GM12878 (cell line): ENCODE measurements around the gene KCNG3. TPM values are rescaled to one million over a fixed set of nuclear protein-coding genes. Genes with fewer than 3 reads are reported as not detected.

Source experiments
- MEF2A ChIP-seq: IDR thresholded peaks from 2 replicates; pipeline ENCODE4 v1.6.1; 2011; ENCODE audit warnings: low read depth, mild to moderate bottlenecking, low read length, moderate library complexity; ENCODE audit not compliant: insufficient read depth
- NBN ChIP-seq: fragments of 450-650 bp; IDR thresholded peaks from 2 replicates; pipeline ENCODE4 v1.6.1; 2016
- NR2F1 ChIP-seq: fragments of 450-650 bp; conservative IDR thresholded peaks from 2 replicates; pipeline ENCODE4 v1.6.1; 2017; ENCODE audit warnings: mild to moderate bottlenecking
- PAX5 ChIP-seq: IDR thresholded peaks from 2 replicates; pipeline ENCODE4 v1.6.1; 2011; ENCODE audit warnings: low read depth, low read length, borderline replicate concordance
- SREBF2 ChIP-seq: IDR thresholded peaks from 2 replicates; pipeline ENCODE4 v1.6.1; 2012; ENCODE audit warnings: mild to moderate bottlenecking, low read length
- TARDBP ChIP-seq: IDR thresholded peaks from 2 replicates; pipeline ENCODE4 v1.6.1; 2016; ENCODE audit warnings: borderline replicate concordance
- polyA plus RNA-seq, 11 experiments: library from polyadenylated mRNA; depleted of rRNA in 4 of 11; unstranded in 6 of 11; stranded (reverse) in 5 of 11; fragments of >200 nt; fragmentation: Nextera tagmentation in 4 of 11; fragmentation: Illumina TruSeq in 1 of 11; extraction: Ambion mirVana in 4 of 11; extraction: Trizol in 1 of 11; gene quantifications; 1 replicate in 1 of 11; 2 replicates in 10 of 11; pipeline versions ENCODE4 v1.2.1 to v1.2.3, GENCODE V29; 2011 to 2016; ENCODE audit warnings: inconsistent platforms in 2 of 11, missing spikeins in 2 of 11, low read depth in 1 of 11
- total RNA-seq, 4 experiments: library from RNA; depleted of rRNA in 3 of 4; stranded (reverse); fragments of >200 nt in 3 of 4; fragmentation: Illumina TruSeq in 1 of 4; extraction: Trizol in 1 of 4; gene quantifications; 2 replicates each; pipeline versions ENCODE4 v1.2.1 to v1.2.3, GENCODE V29; 2013 to 2021
- TF ChIP-seq, protein P1 (sequence below): fragments of 450-650 bp; IDR thresholded peaks from 2 replicates; pipeline ENCODE4 v1.6.1; 2016; ENCODE audit warnings: mild to moderate bottlenecking, moderate library complexity, borderline replicate concordance
- TF ChIP-seq, protein P2 (sequence below): fragments of 450-650 bp; IDR thresholded peaks from 2 replicates; pipeline ENCODE4 v1.6.1; 2017; ENCODE audit warnings: borderline replicate concordance
- TF ChIP-seq, protein P3 (sequence below), 3 experiments: IDR thresholded peaks in 2 of 3; conservative IDR thresholded peaks in 1 of 3; 2 replicates each; pipeline ENCODE4 v1.5.1; 2011; ENCODE audit warnings: low read depth in 3 of 3, low read length in 3 of 3, mild to moderate bottlenecking in 3 of 3, control low read depth in 2 of 3, moderate library complexity in 2 of 3, inconsistent platforms in 1 of 3, mixed read lengths in 1 of 3; ENCODE audit not compliant: control insufficient read depth in 2 of 3, insufficient read depth in 1 of 3; ENCODE audit errors: extremely low read depth in 1 of 3
- TF ChIP-seq, protein P4 (sequence below): IDR thresholded peaks from 2 replicates; pipeline ENCODE4 v1.6.1; 2012; ENCODE audit warnings: mild to moderate bottlenecking, low read depth, low read length

Gene KCNG3
- total and polyA plus RNA-seq, 10 of the 15 experiments (the other 5 are each of a cell fraction or from before 2014, with no cell fraction given): 0.01 to 0.06 (median 0.04) TPM; not detected in 4

DNA sequence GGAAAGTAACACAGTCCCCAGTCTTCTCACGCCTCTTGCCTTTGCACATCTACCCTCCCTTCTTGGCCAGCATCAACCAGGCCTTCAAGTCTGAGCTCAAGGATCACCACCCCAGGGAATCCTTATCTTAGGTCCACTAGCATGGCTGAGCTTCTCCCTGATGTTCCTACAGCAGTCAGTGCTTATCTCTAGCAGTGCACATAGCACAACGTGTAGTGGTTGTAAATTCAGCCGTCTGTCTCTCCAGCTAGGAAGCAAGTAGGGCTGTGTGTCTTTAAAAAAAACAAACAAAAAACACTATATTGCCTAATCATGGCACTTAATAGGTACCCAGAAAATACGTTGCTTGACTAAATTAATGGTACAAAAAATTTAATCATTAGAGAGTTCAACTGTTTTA is 29.2 kb downstream of the KCNG3 start (continued):
- TF ChIP-seq, protein P1, sequence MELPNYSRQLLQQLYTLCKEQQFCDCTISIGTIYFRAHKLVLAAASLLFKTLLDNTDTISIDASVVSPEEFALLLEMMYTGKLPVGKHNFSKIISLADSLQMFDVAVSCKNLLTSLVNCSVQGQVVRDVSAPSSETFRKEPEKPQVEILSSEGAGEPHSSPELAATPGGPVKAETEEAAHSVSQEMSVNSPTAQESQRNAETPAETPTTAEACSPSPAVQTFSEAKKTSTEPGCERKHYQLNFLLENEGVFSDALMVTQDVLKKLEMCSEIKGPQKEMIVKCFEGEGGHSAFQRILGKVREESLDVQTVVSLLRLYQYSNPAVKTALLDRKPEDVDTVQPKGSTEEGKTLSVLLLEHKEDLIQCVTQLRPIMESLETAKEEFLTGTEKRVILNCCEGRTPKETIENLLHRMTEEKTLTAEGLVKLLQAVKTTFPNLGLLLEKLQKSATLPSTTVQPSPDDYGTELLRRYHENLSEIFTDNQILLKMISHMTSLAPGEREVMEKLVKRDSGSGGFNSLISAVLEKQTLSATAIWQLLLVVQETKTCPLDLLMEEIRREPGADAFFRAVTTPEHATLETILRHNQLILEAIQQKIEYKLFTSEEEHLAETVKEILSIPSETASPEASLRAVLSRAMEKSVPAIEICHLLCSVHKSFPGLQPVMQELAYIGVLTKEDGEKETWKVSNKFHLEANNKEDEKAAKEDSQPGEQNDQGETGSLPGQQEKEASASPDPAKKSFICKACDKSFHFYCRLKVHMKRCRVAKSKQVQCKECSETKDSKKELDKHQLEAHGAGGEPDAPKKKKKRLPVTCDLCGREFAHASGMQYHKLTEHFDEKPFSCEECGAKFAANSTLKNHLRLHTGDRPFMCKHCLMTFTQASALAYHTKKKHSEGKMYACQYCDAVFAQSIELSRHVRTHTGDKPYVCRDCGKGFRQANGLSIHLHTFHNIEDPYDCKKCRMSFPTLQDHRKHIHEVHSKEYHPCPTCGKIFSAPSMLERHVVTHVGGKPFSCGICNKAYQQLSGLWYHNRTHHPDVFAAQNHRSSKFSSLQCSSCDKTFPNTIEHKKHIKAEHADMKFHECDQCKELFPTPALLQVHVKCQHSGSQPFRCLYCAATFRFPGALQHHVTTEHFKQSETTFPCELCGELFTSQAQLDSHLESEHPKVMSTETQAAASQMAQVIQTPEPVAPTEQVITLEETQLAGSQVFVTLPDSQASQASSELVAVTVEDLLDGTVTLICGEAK: no peak
- TF ChIP-seq, protein P2, sequence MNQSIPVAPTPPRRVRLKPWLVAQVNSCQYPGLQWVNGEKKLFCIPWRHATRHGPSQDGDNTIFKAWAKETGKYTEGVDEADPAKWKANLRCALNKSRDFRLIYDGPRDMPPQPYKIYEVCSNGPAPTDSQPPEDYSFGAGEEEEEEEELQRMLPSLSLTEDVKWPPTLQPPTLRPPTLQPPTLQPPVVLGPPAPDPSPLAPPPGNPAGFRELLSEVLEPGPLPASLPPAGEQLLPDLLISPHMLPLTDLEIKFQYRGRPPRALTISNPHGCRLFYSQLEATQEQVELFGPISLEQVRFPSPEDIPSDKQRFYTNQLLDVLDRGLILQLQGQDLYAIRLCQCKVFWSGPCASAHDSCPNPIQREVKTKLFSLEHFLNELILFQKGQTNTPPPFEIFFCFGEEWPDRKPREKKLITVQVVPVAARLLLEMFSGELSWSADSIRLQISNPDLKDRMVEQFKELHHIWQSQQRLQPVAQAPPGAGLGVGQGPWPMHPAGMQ: no peak
- TF ChIP-seq TARDBP (no peak), PAX5 (no peak), NR2F1 (no peak), MEF2A (no peak), NBN (no peak), SREBF2 (no peak)
- TF ChIP-seq, protein P3, sequence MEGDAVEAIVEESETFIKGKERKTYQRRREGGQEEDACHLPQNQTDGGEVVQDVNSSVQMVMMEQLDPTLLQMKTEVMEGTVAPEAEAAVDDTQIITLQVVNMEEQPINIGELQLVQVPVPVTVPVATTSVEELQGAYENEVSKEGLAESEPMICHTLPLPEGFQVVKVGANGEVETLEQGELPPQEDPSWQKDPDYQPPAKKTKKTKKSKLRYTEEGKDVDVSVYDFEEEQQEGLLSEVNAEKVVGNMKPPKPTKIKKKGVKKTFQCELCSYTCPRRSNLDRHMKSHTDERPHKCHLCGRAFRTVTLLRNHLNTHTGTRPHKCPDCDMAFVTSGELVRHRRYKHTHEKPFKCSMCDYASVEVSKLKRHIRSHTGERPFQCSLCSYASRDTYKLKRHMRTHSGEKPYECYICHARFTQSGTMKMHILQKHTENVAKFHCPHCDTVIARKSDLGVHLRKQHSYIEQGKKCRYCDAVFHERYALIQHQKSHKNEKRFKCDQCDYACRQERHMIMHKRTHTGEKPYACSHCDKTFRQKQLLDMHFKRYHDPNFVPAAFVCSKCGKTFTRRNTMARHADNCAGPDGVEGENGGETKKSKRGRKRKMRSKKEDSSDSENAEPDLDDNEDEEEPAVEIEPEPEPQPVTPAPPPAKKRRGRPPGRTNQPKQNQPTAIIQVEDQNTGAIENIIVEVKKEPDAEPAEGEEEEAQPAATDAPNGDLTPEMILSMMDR (IDR thresholded peaks at IDR 0.05 in 2 of 3, conservative IDR thresholded peaks at IDR 0.05 in 1 of 3; ENCODE audit: control insufficient read depth in 2 of 3, extremely low read depth in 1 of 3, insufficient read depth in 1 of 3, low read depth in 3 of 3, low read length in 3 of 3): no peak
- TF ChIP-seq, protein P4, sequence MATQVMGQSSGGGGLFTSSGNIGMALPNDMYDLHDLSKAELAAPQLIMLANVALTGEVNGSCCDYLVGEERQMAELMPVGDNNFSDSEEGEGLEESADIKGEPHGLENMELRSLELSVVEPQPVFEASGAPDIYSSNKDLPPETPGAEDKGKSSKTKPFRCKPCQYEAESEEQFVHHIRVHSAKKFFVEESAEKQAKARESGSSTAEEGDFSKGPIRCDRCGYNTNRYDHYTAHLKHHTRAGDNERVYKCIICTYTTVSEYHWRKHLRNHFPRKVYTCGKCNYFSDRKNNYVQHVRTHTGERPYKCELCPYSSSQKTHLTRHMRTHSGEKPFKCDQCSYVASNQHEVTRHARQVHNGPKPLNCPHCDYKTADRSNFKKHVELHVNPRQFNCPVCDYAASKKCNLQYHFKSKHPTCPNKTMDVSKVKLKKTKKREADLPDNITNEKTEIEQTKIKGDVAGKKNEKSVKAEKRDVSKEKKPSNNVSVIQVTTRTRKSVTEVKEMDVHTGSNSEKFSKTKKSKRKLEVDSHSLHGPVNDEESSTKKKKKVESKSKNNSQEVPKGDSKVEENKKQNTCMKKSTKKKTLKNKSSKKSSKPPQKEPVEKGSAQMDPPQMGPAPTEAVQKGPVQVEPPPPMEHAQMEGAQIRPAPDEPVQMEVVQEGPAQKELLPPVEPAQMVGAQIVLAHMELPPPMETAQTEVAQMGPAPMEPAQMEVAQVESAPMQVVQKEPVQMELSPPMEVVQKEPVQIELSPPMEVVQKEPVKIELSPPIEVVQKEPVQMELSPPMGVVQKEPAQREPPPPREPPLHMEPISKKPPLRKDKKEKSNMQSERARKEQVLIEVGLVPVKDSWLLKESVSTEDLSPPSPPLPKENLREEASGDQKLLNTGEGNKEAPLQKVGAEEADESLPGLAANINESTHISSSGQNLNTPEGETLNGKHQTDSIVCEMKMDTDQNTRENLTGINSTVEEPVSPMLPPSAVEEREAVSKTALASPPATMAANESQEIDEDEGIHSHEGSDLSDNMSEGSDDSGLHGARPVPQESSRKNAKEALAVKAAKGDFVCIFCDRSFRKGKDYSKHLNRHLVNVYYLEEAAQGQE: no peak
